OCI-M2 (cell line): ENCODE measurements around the gene IDI1.
"Not testable (repeated sequence)": the region's sequence is repeated elsewhere in the genome, so short reads cannot be mapped to it uniquely, and the experiment has no call there.

Experiments
- DNase-seq: peaks from one replicate; lab custom pipeline; 2025; ENCODE audit not compliant: unreplicated experiment; lab: John Stamatoyannopoulos, UW

The IDI1 gene

DNA sequence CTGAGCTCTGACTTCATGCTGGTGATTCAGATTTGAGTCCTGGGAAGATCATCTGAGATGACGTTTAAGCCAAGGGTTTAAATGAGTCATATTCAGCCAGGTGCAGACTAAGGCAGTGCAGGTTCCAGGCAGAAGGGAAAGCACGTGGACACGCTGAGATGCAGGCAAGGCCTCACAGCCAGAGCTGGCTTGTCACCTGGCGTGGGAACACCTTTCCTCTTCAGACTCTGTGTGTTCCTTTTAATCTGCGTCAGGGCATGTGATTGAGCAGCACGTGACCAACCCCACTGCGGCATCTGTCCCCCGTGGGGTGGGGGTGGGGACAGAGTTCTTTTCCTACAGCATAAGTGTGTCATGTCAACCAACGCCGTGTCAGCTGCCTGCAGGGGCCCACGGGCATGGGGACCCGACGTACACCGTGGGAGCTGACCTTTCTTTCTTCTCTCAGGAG is 12.6 kb downstream of the IDI1 start:
- DNase-seq, result no peak

DNA sequence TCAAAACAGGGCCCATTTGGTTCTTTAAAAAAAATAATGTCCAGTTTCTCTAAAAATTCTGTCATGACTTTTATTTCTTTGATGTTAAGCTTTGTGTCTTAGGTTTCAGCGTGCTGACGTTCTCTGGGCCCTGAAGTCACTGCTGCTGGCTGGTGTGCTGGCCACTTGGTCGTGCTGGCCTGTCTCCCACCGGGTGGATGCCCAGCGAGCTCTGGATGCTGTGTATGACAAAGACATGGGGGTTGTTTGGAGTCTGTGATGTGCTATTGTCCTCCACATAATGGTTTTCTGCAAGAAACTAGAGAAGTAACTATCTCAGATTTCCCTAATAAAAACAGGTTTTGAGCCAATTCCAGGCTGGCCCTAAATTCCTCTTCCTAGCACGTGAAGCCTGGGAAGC is 13.7 kb downstream of the IDI1 start:
- DNase-seq, result no peak

DNA sequence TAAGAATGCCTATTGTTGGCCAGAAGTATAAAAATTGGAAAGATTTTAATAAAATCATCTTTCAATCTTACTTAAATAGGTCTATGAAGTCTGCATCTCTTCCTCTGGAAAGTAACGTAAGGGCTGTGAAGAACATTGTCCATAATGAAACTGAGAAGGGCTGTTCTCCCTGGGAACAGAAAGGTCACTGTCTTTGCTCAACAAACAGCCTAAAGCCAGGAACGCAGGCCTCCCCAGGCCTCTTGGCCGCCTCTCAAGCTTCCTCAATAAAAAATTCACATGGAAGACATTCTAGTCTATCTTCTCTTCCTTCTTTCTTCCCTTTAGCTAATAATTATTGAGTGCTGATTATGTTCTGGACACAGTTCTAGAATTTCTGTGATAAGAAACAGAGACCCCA is 14.2 kb downstream of the IDI1 start:
- DNase-seq, result no peak

DNA sequence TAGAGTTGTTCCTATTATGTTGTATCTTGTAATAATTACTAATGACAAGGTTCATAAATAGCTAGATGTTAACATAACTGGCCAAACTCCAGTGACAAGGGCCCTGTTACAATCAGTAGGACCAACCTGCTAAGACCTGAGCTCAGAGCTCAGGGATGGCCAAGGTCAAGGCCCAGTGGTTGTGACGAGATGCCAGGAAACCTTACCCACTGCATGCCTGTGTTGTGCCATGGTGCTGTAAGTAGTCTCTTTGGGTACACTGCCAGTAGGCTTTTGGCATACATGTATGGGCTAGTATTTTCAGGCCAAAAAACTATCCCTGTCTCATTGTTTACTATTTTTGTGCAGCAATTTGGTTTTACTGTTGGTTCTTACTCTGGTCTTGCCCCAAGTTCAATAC is 15.3 kb downstream of the IDI1 start:
- DNase-seq, result no peak

DNA sequence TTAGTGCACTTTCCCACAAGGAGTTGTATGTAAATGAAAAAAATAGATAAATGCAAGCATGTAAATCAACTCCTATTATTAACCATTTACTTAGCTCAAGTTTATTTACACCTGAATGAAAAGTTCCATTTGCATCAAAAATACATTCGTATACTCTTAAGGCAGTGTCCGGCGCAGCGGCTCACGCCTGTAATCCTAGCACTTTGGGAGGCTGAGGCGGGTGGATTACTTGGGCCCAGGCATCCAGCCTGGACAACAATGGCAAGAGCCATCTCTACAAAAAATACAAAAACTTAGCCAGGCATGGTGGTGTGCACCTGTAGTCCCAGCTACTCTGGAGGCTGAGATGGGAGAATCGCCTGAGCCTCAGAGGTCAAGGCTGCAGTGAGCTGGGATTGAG is 19.1 kb downstream of the IDI1 start:
- no peak for DNase-seq

DNA sequence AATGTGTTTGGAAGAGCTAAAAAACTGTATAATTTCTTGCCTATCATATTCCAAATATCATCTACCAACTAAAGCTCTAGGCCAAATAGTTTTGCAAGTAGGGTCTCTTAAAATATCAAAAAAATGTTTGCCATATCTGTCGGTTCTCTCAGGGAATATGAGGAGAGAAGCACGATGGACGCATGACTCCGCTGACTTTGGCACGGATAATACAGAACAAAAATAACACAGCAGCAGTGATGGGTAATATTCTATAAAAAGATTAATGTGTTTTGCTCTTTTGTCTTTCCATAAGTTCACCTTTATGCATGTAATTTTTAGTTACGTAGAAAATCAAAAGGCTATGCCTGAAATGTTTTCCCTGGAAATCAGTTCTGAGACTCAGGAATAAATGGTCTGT is 22.3 kb downstream of the IDI1 start:
- no peak for DNase-seq

DNA sequence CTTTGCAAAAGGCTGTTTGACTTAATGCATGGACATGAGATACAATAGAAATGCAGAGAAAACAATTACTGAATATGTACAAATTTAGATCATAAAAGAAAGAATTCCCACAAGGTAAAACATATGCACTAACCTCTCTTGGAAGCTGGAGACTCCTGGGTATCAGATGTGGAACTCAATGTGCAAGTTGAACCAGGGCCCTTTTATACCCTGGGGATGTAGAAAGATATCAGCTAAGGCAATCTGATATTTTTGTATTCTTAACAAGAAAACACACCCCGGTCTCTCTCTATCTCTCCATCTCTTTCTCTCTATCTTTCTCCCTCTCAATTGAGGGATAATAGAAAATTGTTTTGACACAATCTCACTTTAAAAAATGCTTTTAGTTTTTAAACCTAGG is 23.2 kb downstream of the IDI1 start, which contains the start of gene IDI2:
Gene IDI2 (minus strand): TSS at position 177 of the 400 bp plus-strand sequence. CDS start 1,136 bp downstream, outside the sequence.
- no peak for DNase-seq

DNA sequence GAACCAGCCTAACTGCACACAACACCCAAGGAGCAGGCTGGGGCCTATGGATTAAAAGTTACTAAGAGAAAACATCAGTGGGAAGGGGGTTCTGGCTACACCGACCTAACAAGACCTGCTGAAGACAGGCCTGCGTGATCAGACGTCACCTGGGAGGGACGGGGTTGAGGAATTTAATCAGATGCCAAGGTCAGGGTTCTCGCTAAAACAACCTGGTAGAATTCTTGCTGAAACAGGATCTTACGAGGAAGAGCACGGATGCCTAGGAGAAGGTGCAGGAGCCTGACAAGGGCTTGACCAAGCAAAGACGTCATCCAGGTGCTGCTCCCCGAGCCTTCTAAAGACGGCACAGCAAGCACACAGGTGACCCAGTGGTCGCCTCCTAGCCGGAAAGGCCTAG is 24.8 kb downstream of the IDI1 start:
- no peak for DNase-seq

DNA sequence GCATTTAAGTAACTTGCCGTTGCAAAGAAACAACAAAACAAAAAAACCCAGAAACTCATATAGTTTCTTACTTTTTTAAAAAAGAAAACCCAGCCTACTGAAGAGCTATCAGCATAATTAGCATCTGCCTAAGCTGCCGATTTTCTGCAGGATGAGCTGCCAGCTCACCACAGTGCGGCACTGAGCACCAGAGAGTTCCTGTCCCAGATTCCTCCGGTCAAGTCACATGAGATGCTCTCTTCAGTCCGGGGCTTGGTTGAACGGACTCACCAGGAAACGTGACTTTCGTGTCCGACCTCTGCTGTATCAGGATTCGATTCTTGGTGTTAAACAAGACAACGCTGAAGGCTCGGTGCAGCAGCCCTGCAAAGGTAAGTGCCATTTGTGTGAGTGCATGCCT is 26.5 kb downstream of the IDI1 start:
- DNase-seq, result no peak

DNA sequence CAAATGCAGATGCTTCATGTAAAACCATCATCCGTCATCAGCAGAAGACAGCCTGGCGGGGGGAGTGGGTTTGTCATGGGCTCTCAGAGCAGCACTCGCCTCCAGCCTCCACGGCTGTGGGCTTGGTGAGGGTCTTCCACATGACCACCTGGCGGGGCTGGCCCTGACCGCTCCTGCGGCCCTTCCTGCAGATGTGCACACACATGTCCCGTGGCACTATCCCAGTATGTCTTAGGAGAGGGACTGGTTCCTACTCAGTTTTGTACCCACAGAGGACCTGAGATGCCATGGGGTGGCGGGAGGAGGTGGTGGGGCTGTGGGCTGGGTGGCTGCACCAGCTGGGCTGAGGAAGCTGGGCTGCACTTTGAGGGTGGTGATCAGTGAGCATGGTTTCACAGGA is 28.0 kb downstream of the IDI1 start:
- DNase-seq, result no peak

DNA sequence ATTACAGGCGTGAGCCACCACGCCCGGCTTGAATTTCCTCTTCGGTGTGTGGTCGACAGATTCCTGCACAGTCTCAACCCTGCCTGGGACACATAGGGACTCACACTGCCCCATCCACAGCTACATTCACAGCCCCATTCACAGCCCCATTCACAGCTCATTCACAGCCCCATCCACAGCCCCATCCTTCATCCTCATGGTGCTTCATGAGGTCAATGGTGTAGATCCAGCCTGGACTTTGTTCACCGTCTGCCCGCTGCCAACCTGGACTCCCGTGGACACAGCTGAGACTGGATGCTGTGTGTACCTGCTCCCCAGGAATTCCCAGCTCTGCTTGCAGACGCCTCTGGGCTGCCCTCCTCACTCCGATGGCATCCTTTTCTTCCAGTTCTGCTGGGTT is 28.5 kb downstream of the IDI1 start:
- DNase-seq, result no peak

DNA sequence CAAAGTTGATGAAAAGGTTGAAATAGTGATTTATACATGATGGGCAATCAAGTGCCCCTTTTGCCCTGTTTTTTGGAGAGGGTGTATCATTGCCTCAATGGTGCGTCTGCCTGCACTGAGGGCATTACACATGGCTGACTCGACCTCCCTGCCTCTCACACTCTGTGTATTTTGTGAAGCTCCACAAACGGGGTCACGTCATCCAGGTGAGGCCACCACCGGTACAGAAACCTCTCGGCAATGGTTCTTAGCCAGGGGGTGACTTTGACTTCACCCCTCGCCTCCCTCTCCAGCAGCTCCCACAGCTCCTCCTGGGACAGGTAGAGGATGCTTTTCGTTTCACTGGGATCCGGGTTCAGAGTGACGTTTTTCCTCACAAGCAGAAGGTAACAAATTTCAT is 29.6 kb downstream of the IDI1 start:
- no peak for DNase-seq

DNA sequence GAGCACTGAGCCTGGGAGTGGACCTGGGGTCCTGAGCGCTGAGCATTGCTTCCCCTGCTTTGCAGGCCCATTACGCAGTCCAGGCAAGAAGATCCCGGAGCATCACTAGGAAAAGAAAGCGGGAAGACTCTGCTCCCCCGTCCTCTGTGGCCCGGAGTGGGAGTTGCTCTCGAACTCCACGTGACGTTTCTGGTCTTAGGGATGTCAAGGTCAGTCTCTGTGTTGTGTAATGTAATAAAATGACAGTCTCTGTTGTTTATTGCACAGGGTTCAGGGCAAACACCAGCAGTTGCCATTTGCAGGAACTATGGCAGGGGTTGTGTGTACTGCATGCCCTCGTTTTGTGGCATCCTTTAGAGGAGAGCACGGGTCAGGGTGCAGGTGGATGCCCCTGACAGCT is 33.2 kb downstream of the IDI1 start:
- no peak for DNase-seq

DNA sequence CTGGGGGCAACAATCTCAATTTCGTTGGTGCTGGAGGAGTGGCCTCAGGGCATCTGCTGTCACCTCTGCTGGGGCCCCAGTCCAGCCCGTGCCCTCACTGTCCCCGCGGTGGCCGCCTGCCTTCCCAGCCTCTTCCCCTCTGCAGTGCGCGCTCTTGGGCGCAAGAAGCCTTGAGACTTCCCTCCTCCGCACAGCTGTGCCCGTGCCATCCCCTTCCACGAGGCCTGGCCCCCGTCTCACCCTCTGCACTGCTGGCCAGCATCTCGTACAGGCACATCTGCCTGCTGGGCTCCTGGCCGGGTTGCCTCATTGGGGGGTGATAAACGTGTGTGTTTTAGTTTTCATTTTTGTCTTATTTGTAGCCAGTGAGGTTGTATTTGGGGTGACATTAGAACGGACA is 37.2 kb downstream of the IDI1 start:
- DNase-seq, result no peak

DNA sequence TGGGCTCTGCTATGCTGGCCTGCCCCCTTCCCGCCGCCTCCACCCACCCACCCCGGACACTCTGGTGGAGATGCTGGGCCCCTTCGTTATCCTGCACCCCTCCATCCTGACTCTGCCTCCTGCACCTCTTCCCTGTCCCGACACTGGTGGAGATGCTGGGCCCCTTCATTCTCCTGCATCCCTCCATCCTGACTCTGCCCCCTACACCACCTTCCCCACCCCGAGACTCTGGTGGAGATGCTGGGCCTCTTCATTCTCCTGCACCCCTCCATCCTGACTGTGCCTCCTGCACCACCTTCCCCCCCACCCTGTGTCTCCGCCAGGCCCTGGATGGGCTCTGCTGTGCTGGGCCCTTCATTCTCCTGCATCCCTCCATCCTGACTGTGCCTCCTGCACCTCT is 38.2 kb downstream of the IDI1 start:
- no peak for DNase-seq

DNA sequence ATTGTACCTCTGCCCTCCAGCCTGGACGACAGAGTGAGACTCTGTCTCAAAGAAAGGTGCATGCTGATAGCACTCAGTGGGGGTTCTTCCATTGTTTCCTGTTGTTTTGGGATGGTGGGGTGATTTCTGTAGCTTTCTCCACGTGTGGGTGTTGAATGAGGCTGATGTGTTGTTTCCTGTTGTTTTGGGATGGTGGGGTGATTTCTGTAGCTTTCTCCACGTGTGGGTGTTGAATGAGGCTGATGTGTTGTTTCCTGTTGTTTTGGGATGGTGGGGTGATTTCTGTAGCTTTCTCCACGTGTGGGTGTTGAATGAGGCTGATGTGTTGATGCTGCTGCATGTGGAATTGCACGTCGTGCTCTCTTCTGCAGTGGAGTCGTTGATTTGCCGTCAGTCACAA is 39.0 kb downstream of the IDI1 start:
- DNase-seq, result not testable (repeated sequence)

DNA sequence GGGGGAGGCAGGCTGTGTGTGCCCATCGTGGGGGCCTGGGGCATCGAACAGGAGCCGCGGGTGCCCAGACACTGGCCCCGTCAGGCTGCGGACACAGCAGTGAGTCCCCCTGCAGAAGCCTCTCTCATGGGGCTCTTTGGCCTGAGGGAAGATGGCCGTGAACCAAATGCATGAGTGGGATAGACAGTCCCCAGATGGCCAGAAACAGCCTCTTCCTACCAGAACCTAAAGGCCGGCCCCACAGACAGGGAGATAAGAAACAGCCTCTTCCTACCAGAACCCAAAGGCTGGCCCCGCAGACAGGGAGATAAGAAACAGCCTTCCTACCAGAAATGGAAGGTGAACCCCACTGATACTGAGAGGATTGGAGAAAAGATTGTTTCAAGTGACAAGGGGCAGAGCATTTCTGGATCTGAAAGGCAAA is 39.8 kb downstream of the IDI1 start:
- no peak for DNase-seq

DNA sequence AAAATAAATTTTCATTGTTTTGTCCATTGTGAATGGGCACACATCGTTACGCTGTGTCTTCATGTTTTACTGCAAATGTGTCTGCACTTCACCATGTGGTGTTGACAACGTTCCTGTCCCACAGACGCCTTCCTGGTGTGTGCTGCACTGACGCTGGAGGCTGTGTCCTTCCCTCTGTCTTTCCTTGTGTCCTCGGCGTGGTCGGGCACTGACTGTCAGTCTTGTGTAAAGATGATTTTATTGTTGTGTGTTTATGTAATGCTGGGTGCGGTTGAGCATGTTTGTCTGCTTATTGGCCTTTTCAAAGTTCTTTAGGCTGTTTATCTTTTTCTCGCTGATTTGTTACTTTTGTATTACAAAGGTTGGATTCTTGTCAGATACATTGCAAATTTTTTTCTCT is 41.3 kb downstream of the IDI1 start:
- no peak for DNase-seq

DNA sequence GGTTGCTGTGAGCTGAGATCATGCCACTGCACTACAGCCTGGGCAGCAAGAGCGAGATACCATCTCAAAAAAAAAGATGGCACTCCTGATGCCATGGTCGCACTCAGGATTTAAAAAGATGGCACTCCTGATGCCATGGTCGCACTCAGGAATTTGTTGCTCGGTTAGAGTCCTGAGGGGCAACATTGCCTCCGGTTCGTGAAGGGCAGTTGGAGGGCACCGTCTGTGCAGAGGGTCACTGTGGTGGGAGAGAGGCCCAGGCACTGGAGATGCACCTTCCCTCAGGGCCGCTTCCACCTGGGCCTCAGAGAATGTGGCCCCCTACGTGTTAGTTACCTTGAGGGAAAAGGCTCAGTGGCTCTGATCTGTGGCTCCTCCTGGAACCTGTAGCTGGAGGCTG is 42.3 kb downstream of the IDI1 start:
- DNase-seq, result no peak

DNA sequence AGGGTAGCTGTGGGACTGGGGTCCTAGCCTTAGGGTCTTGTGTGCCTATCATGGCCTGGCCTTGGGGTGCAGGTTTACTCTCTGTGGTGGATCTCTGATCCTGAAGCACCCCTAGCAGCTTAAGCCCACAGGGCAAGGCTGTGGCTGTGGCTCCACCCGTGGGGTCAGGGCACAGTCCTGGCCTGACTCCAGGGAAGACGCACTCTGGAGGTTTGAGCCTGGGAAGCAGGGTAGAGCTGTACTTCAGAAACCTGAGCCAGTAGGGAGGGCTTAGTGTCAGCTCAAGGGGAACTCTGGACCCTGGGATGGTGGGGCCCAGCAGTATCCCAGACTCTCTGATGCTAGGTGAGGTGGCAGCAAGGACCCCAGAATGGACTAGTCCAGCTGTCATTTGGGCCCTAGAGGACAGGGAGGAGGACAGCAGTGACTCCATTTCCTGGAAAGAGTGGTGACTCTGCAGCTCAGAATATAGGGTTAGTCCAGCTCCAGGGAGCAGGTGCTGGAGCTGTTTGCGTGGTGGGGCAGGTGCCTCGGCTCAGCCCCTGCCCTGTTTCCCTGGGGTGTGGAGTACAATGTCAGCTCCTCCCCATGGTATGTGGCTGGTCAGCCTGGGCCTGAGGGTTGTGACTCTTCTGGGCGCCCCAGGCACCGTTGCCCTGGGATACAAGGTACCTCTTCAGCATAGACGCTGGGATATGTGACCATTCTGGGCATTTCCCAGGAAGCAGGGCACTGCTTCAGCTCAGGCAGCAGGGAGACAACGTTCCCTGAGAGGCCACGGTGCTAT is 44.8 kb downstream of the IDI1 start:
- DNase-seq, result no peak

DNA sequence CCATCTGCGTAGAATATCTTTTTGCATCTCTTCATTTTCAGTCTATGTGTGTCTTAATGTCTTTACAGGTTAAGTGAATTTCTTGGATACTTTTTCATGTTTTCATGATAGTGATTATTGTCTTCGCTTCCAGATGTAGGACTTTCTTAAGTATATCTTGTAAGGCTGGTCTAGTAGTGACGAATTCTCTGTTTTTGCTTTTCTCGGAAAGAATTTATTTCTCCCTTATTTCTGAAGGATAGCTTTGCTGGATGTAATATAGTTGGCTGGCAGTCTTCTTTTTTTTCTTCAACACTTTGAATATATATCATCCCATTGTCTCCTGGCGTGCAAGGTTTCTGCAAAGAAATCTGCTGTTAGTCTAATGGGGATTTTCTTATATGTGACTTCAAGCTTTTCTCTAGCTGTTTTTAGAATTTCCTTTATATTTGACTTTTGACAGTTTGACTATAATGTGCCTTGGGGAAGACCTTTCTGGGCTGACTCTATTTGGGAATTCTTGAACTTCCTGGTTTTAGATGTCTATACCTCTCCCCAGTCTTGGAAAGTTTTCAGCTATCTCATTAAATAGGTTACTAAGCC is 46.4 kb downstream of the IDI1 start:
- DNase-seq, result no peak

DNA sequence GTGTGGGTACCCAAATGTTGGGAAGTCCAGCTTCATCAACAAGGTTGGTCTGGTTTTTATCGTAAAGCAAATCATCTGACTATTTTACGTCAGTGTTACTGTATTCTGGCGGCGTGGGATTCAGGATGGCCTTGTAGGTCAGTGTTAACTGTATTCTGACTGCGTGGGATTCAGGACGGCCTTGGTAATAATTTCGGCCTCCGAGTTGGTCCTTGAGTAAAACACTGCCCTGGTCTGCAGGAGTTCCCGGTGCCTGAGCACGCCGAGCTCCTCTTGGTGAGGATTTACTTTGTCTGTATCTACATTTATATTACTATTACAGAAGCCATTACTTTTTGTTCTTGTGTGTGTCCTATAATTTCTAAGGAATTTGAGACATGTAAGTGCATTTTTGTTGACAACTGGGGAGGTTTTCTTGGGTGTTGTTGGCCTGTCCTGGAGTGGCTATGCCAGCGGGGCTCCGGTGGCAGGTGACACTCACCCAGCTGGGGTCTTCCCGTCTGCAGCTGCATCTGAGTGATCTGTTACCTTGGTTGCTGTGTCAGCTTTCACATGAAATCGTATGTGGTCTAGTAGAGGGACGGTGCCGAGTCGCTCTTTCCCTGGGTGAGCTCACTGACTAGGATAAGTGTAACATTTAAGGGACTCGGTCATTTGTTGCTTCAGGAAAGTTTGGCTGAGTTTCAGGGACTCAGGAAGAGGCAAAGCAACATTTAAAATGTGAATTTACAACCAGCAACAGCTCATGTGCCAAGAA is 51.5 kb downstream of the IDI1 start:
- DNase-seq, result no peak
